Posterior cingulate gyrus (tissue), 11 donors: Measurements from ENCODE around the gene AFAP1.
A peak's percentile ranks its signal among the peaks of the same experiment; 100 is the strongest.

Experiments used
- DNase-seq, 10 donors: peaks; one replicate each; pipeline versions ENCODE4 v3.0.0 to v3.0.0-alpha.2; 2020 to 2021; ENCODE audit warnings: mixed read lengths in 3 of 10
- intact Hi-C: fragments of 100-400 bp; cut with DNase I; formaldehyde crosslinking; loops from one replicate; pipeline ENCODE4 v1.15.1; 2023

The AFAP1 gene

GRCh38 chr4:7780751-7781348 is 158.8 kb downstream of the AFAP1 start:
- DNase-seq, result no peak
- intact Hi-C loops, result no loop called here

GRCh38 chr4:7779432-7779768 is 160.3 kb downstream of the AFAP1 start:
- peak in 2 of 10 donors; percentile 57 to 65 for DNase-seq
- intact Hi-C loops, result no loop called here

- peak in 3 of 10 donors; percentile 40 to 78 (median 65) for DNase-seq
- intact Hi-C loops, result no loop called here
Observed at GRCh38 chr4:7778510-7779431, 160.9 kb downstream of the AFAP1 start.

GRCh38 chr4:7777871-7778509 is 161.7 kb downstream of the AFAP1 start:
- DNase-seq, result peak in 2 of 10 donors; percentile 63 to 75
- intact Hi-C loops, result no loop called here

GRCh38 chr4:7777017-7777710 is 162.5 kb downstream of the AFAP1 start:
- DNase-seq, result peak in 3 of 10 donors; percentile 12 to 51 (median 47)
- intact Hi-C loops, result no loop called here

- intact Hi-C loops, result no loop called here
- DNase-seq, result peak in 2 of 10 donors; percentile 9 to 29
Observed at GRCh38 chr4:7775396-7775795, 164.3 kb downstream of the AFAP1 start.

GRCh38 chr4:7774301-7775294 is 165.1 kb downstream of the AFAP1 start:
- intact Hi-C loops, result no loop called here

GRCh38 chr4:7773401-7774180 is 166.1 kb downstream of the AFAP1 start:
- intact Hi-C loops, result no loop called here
- peak in 2 of 10 donors; percentile 67 to 81 for DNase-seq

More at GRCh38 chr4:7774301-7775294, 165.1 kb downstream of the AFAP1 start:
- peak in 3 of 10 donors; percentile 34 to 63 (median 60) for DNase-seq

- DNase-seq, result peak in 5 of 10 donors; percentile 38 to 93 (median 81)
- intact Hi-C loops, result no loop called here
Observed at GRCh38 chr4:7772711-7773385, 166.8 kb downstream of the AFAP1 start.

- peak in 2 of 10 donors; percentile 63 to 78 for DNase-seq
- intact Hi-C loops, result no loop called here
Observed at GRCh38 chr4:7771541-7772507, 167.8 kb downstream of the AFAP1 start.

GRCh38 chr4:7771056-7771455 is 168.6 kb downstream of the AFAP1 start:
- intact Hi-C loops, result no loop called here
- peak in 4 of 10 donors; percentile 48 to 88 (median 81) for DNase-seq

GRCh38 chr4:7770224-7771050 is 169.2 kb downstream of the AFAP1 start:
- intact Hi-C loops, result no loop called here
- peak in 2 of 10 donors; percentile 41 to 83 for DNase-seq

- intact Hi-C loops, result no loop called here
Observed at GRCh38 chr4:7769396-7770223, 170.1 kb downstream of the AFAP1 start.

GRCh38 chr4:7768736-7769135 is 170.9 kb downstream of the AFAP1 start:
- peak in 2 of 10 donors; percentile 72 to 79 for DNase-seq
- intact Hi-C loops, result no loop called here

More at GRCh38 chr4:7769396-7770223, 170.1 kb downstream of the AFAP1 start:
- DNase-seq, result peak in 5 of 10 donors; percentile 41 to 87 (median 49)

GRCh38 chr4:7767966-7768365 is 171.7 kb downstream of the AFAP1 start:
- DNase-seq, result peak in 2 of 10 donors; percentile 47 to 86
- intact Hi-C loops, result no loop called here
